Peyer's patch (tissue), 4 donors: ENCODE results near the gene SLC17A3. TPM values are rescaled to one million over a fixed set of nuclear protein-coding genes. Genes with fewer than 3 reads are reported as not detected.

Experiments used
- DNase-seq, 3 donors: peaks; one replicate each; pipeline ENCODE4 v3.0.0-alpha.2; 2017 to 2019
- H3K27ac ChIP-seq, 4 donors: fragments of 200-600 bp; sonication (generic); one replicate each; pipeline ENCODE4 v1.5.1; 2016 to 2019
- H3K27me3 ChIP-seq, 2 donors: fragments of 200-600 bp; sonication (generic); one replicate each; pipeline ENCODE4 v1.5.1; 2019
- H3K36me3 ChIP-seq, 3 donors: fragments of 200-600 bp; sonication (generic); one replicate each; pipeline ENCODE4 v1.5.1; 2016 to 2019
- H3K4me1 ChIP-seq, 4 donors: fragments of 200-600 bp; sonication (generic); one replicate each; pipeline ENCODE4 v1.5.1; 2016 to 2019
- H3K4me3 ChIP-seq, 4 donors: fragments of 200-600 bp; sonication (generic); 1 replicate in 3 of 4; 2 replicates in 1 of 4; pipeline ENCODE4 v1.5.1; 2016 to 2019; ENCODE audit warnings: mild to moderate bottlenecking in 1 of 4
- H3K9me3 ChIP-seq, 4 donors: fragments of 200-600 bp; sonication (generic); one replicate each; pipeline ENCODE4 v1.5.1; 2016 to 2019; ENCODE audit warnings: mild to moderate bottlenecking in 1 of 4
- POLR2A ChIP-seq, 2 donors: fragments of 450-650 bp; IDR thresholded peaks; one replicate each; pipeline ENCODE4 v1.5.1; 2017; ENCODE audit warnings: antibody characterized with exemption in 2 of 2, mild to moderate bottlenecking in 2 of 2, moderate library complexity in 2 of 2
- total RNA-seq, 4 donors: library from RNA; depleted of rRNA; stranded (reverse); fragments of >200 nt; gene quantifications; one replicate each; pipeline ENCODE4 v1.1.0, GENCODE V29; 2016
- TF ChIP-seq, protein P1 (sequence below), 6 experiments: fragments of 450-650 bp in 4 of 6; fragments of 200-600 bp in 2 of 6; sonication (generic) in 1 of 6; IDR thresholded peaks; one replicate each; pipeline ENCODE4 v1.5.1; 2017 to 2019; ENCODE audit warnings: antibody characterized with exemption in 6 of 6, mild to moderate bottlenecking in 3 of 6, moderate library complexity in 1 of 6

Gene SLC17A3
- total RNA-seq, 4 donors from 2014 or later = not detected

DNA sequence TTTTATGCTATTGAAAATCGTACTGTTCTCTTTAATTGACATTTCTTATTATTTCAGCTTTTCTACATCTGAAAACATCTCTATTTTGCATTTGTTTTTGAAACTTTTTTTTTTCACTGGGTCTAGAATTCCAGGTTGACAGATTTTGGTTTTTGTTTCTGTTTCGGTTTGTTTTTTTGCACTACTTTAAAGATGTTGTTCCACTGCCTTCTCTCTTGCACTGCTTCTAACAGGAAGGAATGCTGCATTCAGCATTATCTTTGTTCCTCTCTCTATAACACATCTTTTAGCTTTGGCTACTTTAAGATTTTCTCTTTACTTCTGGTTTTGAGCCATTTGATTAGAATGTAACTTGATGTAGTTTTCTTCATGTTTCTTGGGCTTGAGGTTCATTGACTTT, 22.1 kb downstream of the SLC17A3 start:
- no peak for DNase-seq
- Histone ChIP-seq H3K27ac (no peak overlapping the region), H3K36me3 (no peaks in the 10 kb centered on the region), H3K9me3 (no peaks in the 10 kb centered on the region), H3K27me3 (no peaks in the 10 kb centered on the region), H3K4me3 (no peak overlapping the region), H3K4me1 (no peaks in the 10 kb centered on the region)
- TF ChIP-seq, protein P1, sequence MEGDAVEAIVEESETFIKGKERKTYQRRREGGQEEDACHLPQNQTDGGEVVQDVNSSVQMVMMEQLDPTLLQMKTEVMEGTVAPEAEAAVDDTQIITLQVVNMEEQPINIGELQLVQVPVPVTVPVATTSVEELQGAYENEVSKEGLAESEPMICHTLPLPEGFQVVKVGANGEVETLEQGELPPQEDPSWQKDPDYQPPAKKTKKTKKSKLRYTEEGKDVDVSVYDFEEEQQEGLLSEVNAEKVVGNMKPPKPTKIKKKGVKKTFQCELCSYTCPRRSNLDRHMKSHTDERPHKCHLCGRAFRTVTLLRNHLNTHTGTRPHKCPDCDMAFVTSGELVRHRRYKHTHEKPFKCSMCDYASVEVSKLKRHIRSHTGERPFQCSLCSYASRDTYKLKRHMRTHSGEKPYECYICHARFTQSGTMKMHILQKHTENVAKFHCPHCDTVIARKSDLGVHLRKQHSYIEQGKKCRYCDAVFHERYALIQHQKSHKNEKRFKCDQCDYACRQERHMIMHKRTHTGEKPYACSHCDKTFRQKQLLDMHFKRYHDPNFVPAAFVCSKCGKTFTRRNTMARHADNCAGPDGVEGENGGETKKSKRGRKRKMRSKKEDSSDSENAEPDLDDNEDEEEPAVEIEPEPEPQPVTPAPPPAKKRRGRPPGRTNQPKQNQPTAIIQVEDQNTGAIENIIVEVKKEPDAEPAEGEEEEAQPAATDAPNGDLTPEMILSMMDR (IDR thresholded peaks at IDR 0.05) = no peak
- no peak for TF ChIP-seq POLR2A (IDR thresholded peaks at IDR 0.05)

DNA sequence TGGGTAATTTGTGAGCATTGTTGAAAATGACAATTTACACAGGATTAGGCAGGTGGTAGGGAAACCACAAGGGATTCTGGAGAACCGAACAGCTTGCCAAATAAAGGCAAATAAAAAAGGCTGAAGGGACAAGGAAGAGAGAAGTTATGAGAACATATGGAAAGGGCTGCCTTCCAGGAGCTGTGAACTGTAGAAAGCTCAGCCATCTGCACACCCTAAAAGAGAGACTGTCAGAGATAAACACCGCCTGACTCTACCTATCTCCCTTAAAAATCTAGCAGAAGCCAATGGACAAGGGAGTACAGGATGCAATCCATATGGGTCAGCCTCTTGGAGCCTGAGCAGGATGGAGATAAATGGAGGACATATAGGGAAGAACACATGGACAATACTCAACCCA, 29.5 kb downstream of the SLC17A3 start:
- Histone ChIP-seq H3K36me3 (no peaks in the 10 kb centered on the region), H3K27ac (no peak overlapping the region), H3K9me3 (no peaks in the 10 kb centered on the region), H3K4me3 (no peak overlapping the region), H3K4me1 (no peaks in the 10 kb centered on the region), H3K27me3 (no peaks in the 10 kb centered on the region)
- DNase-seq = no peak
- TF ChIP-seq, protein P1 (IDR thresholded peaks at IDR 0.05) = no peak
- TF ChIP-seq POLR2A (IDR thresholded peaks at IDR 0.05) = no peak

DNA sequence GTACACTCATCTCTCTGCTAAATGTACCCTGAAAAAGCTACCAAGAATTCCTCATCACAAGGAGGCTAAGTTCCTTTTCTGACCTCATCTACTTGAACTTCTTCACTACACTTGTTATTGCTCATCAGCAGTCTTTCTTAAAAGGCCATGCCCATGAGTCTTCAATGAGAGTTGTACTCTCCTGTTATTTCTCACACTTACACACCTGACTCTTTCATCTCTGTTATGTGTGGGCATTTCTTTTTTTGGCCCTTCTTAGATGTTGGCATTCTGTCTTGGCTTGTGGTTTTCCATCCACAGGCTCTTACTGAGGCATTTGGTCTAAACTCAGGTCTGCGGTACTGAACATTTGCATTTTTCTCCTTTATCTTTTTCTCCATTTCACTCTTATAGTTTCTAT, 31.5 kb downstream of the SLC17A3 start:
- H3K27ac ChIP-seq = no peak overlapping the region
- H3K4me1 ChIP-seq = no peaks in the 10 kb centered on the region

DNA sequence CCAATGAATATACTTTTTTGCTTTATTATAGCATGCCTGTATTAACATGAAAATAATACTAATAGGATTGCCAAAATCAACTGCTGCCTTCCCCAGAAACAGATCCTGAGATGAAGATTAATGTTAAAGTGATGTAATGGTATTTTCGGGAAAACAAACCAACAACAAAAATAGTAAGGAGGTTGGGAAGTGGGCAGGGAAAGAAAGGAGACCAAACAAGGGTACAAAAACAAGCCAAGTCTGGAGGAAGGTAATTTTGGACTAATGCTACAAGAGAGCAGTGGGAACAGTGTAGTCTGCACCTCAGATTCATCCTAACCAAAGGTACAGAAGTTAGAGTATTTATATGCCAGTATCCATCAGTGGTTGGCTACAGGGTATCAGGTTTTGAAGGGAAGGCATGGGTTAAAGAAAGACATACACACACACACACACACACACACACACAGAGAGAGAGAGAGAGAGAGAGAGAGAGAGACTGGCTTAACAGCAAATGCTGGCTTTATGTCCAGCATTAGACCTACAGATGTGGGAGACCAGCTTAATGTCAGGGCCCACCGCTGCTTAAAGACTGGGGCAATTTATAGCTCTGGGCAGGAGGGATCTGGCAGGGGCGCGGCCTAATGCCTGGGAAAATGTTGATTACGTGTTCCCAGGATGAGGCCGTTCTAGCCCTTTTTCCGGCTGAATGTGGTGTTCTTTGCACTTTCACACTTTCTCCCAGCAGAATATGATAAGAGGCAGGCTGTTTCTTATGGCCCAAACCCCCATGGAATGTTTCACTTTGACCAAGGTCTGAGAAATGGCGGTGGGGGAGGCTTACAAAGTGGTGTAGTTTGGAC, 38.4 kb downstream of the SLC17A3 start:
- Histone ChIP-seq H3K9me3 (no peaks in the 10 kb centered on the region), H3K27me3 (no peaks in the 10 kb centered on the region), H3K27ac (peak overlapping the region in 1 of 4 donors; percentile 5), H3K36me3 (no peaks in the 10 kb centered on the region), H3K4me3 (no peak overlapping the region), H3K4me1 (no peaks in the 10 kb centered on the region)
- no peak for TF ChIP-seq POLR2A (IDR thresholded peaks at IDR 0.05)
- TF ChIP-seq, protein P1 (IDR thresholded peaks at IDR 0.05) = no peak
- DNase-seq = no peak

More for the DNA sequence above, 31.5 kb downstream of the SLC17A3 start:
- H3K9me3 ChIP-seq = no peaks in the 10 kb centered on the region
- no peak overlapping the region for H3K4me3 ChIP-seq
- no peak for DNase-seq
- H3K27me3 ChIP-seq = no peaks in the 10 kb centered on the region
- no peaks in the 10 kb centered on the region for H3K36me3 ChIP-seq
- no peak for TF ChIP-seq POLR2A (IDR thresholded peaks at IDR 0.05)
- TF ChIP-seq, protein P1 (IDR thresholded peaks at IDR 0.05) = no peak

DNA sequence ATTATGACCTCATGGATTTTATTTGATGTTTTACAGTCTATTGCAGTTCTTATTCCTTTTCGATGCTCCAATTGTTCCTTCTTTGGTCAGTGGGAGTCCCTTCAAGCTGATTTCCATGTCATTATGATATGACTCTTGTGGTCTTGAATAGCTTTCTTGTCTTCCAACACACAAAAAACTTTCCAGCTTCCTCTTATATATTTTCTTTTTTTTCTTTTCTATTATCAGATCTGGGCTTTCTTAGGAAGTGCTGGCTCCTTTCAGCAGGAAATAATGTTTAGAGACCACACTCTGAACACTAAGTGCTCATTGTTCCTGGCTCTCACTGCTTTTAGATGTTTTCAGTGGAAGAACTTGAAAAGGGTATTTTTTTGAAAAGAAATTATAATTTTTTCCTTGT, 39.1 kb downstream of the SLC17A3 start:
- Histone ChIP-seq H3K36me3 (no peaks in the 10 kb centered on the region), H3K4me3 (no peak overlapping the region), H3K9me3 (no peaks in the 10 kb centered on the region), H3K27me3 (no peaks in the 10 kb centered on the region), H3K27ac (no peak overlapping the region), H3K4me1 (no peaks in the 10 kb centered on the region)
- TF ChIP-seq, protein P1 (IDR thresholded peaks at IDR 0.05) = no peak
- TF ChIP-seq POLR2A (IDR thresholded peaks at IDR 0.05) = no peak
- no peak for DNase-seq
